KMS-11 (cell line): ENCODE measurements around the gene PYDC2.

Experiments used
- H2AFZ ChIP-seq: fragments of 200-600 bp; sonication (generic); 2 replicates; pipeline ENCODE4 v1.6.1; 2016; ENCODE audit warnings: antibody characterized with exemption, mixed run types, low read depth
- H3K27ac ChIP-seq: fragments of 200-600 bp; sonication (generic); 2 replicates; pipeline ENCODE4 v1.6.1; 2016; ENCODE audit warnings: mild to moderate bottlenecking, mixed run types
- H3K27me3 ChIP-seq: fragments of 200-600 bp; sonication (generic); 2 replicates; pipeline ENCODE4 v1.6.1; 2017; ENCODE audit warnings: mild to moderate bottlenecking, low read depth, mixed run types, moderate library complexity; ENCODE audit not compliant: insufficient read depth
- H3K36me3 ChIP-seq: fragments of 200-600 bp; sonication (generic); 2 replicates; pipeline ENCODE4 v1.6.1; 2017; ENCODE audit warnings: mild to moderate bottlenecking, mixed run types; ENCODE audit not compliant: insufficient read depth
- H3K4me1 ChIP-seq: fragments of 200-600 bp; sonication (generic); 2 replicates; pipeline ENCODE4 v1.6.1; 2016; ENCODE audit warnings: mild to moderate bottlenecking, low read depth, mixed run types; ENCODE audit not compliant: poor library complexity, severe bottlenecking
- H3K4me2 ChIP-seq: fragments of 200-600 bp; sonication (generic); 2 replicates; pipeline ENCODE4 v1.7.0; 2016; ENCODE audit warnings: mild to moderate bottlenecking, mixed run types
- H3K4me3 ChIP-seq: fragments of 200-600 bp; sonication (generic); IDR thresholded peaks from 2 replicates; pipeline ENCODE4 v1.6.1; 2017; ENCODE audit warnings: low read depth, low read length, mixed read lengths; ENCODE audit not compliant: insufficient read depth
- H3K79me2 ChIP-seq: fragments of 200-600 bp; sonication (generic); 2 replicates; pipeline ENCODE4 v1.6.1; 2016; ENCODE audit warnings: low read depth, mixed run types; ENCODE audit not compliant: insufficient read depth
- H3K9ac ChIP-seq: fragments of 200-600 bp; sonication (generic); 2 replicates; pipeline ENCODE4 v1.6.1; 2016; ENCODE audit warnings: mild to moderate bottlenecking, mixed run types
- H4K20me1 ChIP-seq: fragments of 200-600 bp; sonication (generic); 2 replicates; pipeline ENCODE4 v1.6.1; 2016; ENCODE audit warnings: mild to moderate bottlenecking, mixed run types; ENCODE audit not compliant: insufficient read depth
- TF ChIP-seq, protein P1 (sequence below): fragments of 200-600 bp; sonication (generic); conservative IDR thresholded peaks from 2 replicates; pipeline ENCODE4 v1.6.1; 2017; ENCODE audit warnings: low read depth, mild to moderate bottlenecking, antibody characterized with exemption, low read length, moderate library complexity, mixed read lengths

Gene PYDC2

GRCh38 chr3:191460360-191460759 lies 603 bp upstream of the PYDC2 start:
- no peaks in the 10 kb centered on the region for H4K20me1 ChIP-seq

GRCh38 chr3:191470080-191470479 lies 9.1 kb downstream of the PYDC2 start:
- Histone ChIP-seq H3K27ac (no peak overlapping the region), H2AFZ (no peak overlapping the region), H4K20me1 (no peaks in the 10 kb centered on the region), H3K4me2 (no peak overlapping the region), H3K27me3 (no peaks in the 10 kb centered on the region), H3K79me2 (no peaks in the 10 kb centered on the region), H3K4me3 (no peak overlapping the region), H3K9ac (no peak overlapping the region), H3K4me1 (no peaks in the 10 kb centered on the region), H3K36me3 (no peaks in the 10 kb centered on the region)
- TF ChIP-seq, protein P1, sequence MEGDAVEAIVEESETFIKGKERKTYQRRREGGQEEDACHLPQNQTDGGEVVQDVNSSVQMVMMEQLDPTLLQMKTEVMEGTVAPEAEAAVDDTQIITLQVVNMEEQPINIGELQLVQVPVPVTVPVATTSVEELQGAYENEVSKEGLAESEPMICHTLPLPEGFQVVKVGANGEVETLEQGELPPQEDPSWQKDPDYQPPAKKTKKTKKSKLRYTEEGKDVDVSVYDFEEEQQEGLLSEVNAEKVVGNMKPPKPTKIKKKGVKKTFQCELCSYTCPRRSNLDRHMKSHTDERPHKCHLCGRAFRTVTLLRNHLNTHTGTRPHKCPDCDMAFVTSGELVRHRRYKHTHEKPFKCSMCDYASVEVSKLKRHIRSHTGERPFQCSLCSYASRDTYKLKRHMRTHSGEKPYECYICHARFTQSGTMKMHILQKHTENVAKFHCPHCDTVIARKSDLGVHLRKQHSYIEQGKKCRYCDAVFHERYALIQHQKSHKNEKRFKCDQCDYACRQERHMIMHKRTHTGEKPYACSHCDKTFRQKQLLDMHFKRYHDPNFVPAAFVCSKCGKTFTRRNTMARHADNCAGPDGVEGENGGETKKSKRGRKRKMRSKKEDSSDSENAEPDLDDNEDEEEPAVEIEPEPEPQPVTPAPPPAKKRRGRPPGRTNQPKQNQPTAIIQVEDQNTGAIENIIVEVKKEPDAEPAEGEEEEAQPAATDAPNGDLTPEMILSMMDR, result no peak

More at GRCh38 chr3:191460360-191460759, 603 bp upstream of the PYDC2 start:
- Histone ChIP-seq H3K4me1 (peaks cover 6% of the 10 kb centered on the region), H3K27ac (no peak overlapping the region), H3K27me3 (no peaks in the 10 kb centered on the region), H3K79me2 (no peaks in the 10 kb centered on the region), H3K4me3 (no peak overlapping the region), H3K4me2 (no peak overlapping the region), H2AFZ (no peak overlapping the region), H3K9ac (no peak overlapping the region), H3K36me3 (no peaks in the 10 kb centered on the region)
- TF ChIP-seq, protein P1, result no peak

DNA sequence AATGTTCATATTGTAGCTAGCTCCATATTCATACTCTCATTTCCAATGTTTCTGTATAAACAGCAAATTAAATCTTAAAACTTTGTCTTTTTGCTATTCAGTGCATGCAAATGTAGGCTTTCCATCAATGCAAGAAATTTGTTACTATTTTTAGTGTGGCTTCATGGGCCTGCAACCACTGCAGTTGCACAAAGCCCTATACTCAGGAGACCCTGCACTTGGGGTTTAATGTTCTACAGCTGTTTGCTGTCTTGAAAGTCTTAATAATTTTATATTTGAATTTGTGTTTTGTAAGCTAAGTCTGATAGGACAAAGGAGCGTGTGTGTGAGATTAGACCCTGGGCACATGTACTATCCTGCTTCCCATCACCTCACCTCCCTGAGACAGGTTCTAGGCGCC lies 9.6 kb downstream of the PYDC2 start:
- Histone ChIP-seq H3K4me2 (no peak overlapping the region), H3K27ac (no peak overlapping the region), H2AFZ (no peak overlapping the region), H3K9ac (no peak overlapping the region), H3K79me2 (no peaks in the 10 kb centered on the region), H3K36me3 (no peaks in the 10 kb centered on the region), H3K4me3 (no peak overlapping the region), H3K4me1 (no peaks in the 10 kb centered on the region), H4K20me1 (no peaks in the 10 kb centered on the region), H3K27me3 (no peaks in the 10 kb centered on the region)
- TF ChIP-seq, protein P1, result no peak

GRCh38 chr3:191473661-191474198 lies 12.8 kb downstream of the PYDC2 start:
- Histone ChIP-seq H3K27ac (no peak overlapping the region), H3K27me3 (no peaks in the 10 kb centered on the region), H3K4me1 (no peaks in the 10 kb centered on the region)

More at GRCh38 chr3:191473661-191474198, 12.8 kb downstream of the PYDC2 start:
- Histone ChIP-seq H3K79me2 (no peaks in the 10 kb centered on the region), H3K36me3 (no peaks in the 10 kb centered on the region), H3K4me3 (no peak overlapping the region), H4K20me1 (no peaks in the 10 kb centered on the region), H3K4me2 (no peak overlapping the region), H2AFZ (no peak overlapping the region), H3K9ac (no peak overlapping the region)
- TF ChIP-seq, protein P1, result no peak
